GM21737 (cell line): ENCODE results near the gene MSH5.

Source experiments
- ATAC-seq: cut with Tn5 transposase; IDR thresholded peaks from one replicate; pipeline ENCODE4 v1.9.1; 2021; ENCODE audit warnings: mild to moderate bottlenecking, moderate library complexity; ENCODE audit not compliant: unreplicated experiment

MSH5 gene

GRCh38 chr6:31712296-31712695 lies 27.5 kb upstream of the MSH5 start:
- ATAC-seq = no peak

GRCh38 chr6:31713465-31713864 lies 26.3 kb upstream of the MSH5 start:
- ATAC-seq = no peak

- no peak for ATAC-seq
These were observed 25.7 kb upstream of the MSH5 start for GRCh38 chr6:31713991-31714684.

GRCh38 chr6:31715022-31715958 lies 24.5 kb upstream of the MSH5 start, which contains the start of gene LY6G6D:
LY6G6D (plus strand) TSS chr6:31715348; CDS start chr6:31715356, 8 bp downstream.
- ATAC-seq = no peak

- ATAC-seq = no peak
These were observed 22.1 kb upstream of the MSH5 start for GRCh38 chr6:31717499-31718222.

- ATAC-seq = no peak
These were observed 21.5 kb upstream of the MSH5 start for GRCh38 chr6:31718265-31718664.

GRCh38 chr6:31719001-31719400 lies 20.8 kb upstream of the MSH5 start:
- ATAC-seq = no peak

- no peak for ATAC-seq
These were observed 19.5 kb upstream of the MSH5 start for GRCh38 chr6:31720196-31720770.

GRCh38 chr6:31721351-31722020 lies 18.3 kb upstream of the MSH5 start, which contains the start of gene LY6G6C:
LY6G6C (minus strand) TSS chr6:31721746; CDS start chr6:31721679, 67 bp downstream.
- ATAC-seq = no peak

- ATAC-seq = no peak
These were observed 17.6 kb upstream of the MSH5 start for GRCh38 chr6:31722173-31722572.

GRCh38 chr6:31723245-31723979 lies 16.4 kb upstream of the MSH5 start, which contains the start of gene MPIG6B:
MPIG6B (plus strand) TSS chr6:31723373; CDS start chr6:31723384, 11 bp downstream.
- no peak for ATAC-seq

GRCh38 chr6:31723980-31724691 lies 15.7 kb upstream of the MSH5 start:
- ATAC-seq = no peak

GRCh38 chr6:31725502-31726350 lies 14.1 kb upstream of the MSH5 start:
- no peak for ATAC-seq

GRCh38 chr6:31727034-31727716 lies 12.6 kb upstream of the MSH5 start:
- ATAC-seq = no peak

- no peak for ATAC-seq
These were observed 11.8 kb upstream of the MSH5 start for GRCh38 chr6:31727717-31728671.
